ENCODE results near the gene RARB.

DNA sequence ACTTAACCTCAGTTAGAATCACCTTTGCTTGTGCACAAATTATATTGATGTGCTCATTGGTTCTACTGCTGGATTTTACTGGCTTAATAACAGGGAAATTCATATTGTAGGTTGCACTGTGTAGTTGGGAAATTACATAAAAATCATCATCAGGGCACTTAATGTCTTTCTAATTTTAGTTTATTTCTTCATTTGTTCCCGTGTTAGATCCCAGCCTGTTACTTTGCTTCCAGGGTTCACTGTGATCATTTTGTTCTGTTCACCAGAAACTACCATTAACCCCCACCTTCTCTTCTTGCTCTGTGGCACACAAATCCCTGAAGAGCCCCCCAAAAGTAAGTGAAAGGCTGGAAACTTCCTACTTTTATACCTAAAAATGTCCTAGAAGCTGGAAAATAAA lies 80.4 kb downstream of the RARB start:
- TF ChIP-seq SUZ12 (IDR thresholded peaks at IDR 0.05; ENCODE audit: extremely low read depth, insufficient read depth, insufficient read length) (no peak), ZNF274 (IDR thresholded peaks at IDR 0.05; ENCODE audit: low read depth, low read length) (no peak), YY1 (IDR thresholded peaks at IDR 0.05; ENCODE audit: insufficient read depth, insufficient read length) (no peak)

Data from NT2/D1 (cell line).